Smooth muscle cell of the coronary artery (primary cell): Measurements from ENCODE around the gene RAB11B. TPM values are rescaled to one million over a fixed set of nuclear protein-coding genes. Genes with fewer than 3 reads are reported as not detected.

ENCODE experiments used
- total RNA-seq: library from RNA; depleted of rRNA; stranded (reverse); fragments of >200 nt; gene quantifications from 2 replicates; pipeline ENCODE4 v1.2.3, GENCODE V29; 2014; ENCODE audit warnings: low replicate concordance

The RAB11B gene
- 59.2 and 76.3 TPM in 2 replicates for total RNA-seq

DNA sequence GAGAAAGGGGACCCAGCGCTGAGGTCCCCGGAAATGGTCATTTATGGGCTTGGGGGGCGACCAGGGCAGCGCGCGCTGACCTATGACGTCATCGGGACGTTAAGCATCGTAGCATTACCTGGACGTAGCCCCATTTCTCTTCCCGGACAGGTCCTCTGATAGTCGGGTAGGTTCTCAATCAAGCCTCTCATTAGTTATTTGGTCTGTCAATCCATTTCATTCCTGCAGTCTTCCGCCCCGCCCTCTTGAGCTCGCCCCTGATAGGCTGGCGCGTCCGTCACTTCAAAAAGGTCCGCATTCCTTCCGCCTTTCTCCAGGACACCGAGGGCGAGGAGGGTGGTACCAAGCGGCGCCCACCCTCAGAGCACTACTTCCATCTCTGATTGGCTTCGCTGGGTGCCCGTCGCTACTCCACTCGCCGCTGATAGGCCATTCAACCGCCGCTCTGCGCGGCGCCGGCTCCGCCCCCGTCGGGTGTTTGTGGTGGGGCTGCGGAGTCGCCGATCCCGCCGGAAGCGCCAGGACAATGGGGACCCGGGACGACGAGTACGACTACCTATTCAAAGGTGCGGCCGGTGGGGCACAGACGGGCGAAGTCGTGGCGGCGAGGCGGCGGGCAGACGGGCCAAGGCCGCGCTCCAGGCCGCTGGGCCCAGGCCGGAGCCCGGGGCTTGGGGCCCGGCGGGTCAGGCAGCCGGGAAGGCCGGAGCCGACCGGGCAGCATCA is at the start of gene RAB11B:
Gene RAB11B, plus strand, starts transcription at position 470 of the 726 bp plus-strand sequence. Its CDS starts 57 bp downstream, at position 527.

DNA sequence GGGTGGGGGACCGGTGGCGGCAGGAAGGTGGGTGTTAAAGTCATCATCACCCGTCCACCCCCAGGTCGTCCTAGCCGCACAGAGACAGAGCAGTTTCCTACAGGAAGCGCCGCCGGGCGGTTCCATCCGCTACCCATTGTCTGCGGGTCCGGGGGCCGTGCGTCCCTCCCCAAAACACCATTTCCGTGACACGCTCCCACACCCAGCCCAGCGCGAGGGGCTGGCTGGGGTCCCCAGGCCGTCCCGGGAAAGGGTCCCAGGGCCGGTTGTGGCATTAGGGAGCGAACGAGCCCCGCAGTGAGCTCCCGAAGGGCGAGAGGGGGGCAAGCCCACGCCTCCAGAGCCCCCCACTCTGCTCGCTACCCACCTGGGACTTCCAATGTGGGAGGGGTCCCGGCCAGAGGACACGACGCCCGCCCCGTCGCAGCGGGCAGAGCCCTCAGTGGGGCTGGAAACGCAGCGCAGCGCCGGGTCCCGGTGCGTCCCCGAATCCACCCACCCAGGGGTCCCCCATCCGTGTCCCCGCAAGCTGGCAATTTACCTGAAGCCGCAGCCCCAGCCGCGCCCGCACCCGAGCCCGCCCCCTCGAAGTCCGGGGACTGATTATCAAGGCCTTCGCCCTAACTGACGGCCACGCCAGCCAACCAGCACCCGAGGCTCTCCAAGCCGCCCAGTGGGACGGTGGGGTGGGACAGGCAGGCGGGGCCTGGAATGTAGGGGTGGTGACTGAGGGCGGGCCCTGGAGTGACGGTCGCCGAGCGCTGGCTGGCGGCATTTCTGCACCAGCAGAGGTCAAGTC is 47.3 kb upstream of the RAB11B start, which contains the start of gene KANK3:
Gene KANK3, minus strand, starts transcription at position 579 of the 799 bp plus-strand sequence. CDS start 5,434 bp downstream, outside the sequence.

DNA sequence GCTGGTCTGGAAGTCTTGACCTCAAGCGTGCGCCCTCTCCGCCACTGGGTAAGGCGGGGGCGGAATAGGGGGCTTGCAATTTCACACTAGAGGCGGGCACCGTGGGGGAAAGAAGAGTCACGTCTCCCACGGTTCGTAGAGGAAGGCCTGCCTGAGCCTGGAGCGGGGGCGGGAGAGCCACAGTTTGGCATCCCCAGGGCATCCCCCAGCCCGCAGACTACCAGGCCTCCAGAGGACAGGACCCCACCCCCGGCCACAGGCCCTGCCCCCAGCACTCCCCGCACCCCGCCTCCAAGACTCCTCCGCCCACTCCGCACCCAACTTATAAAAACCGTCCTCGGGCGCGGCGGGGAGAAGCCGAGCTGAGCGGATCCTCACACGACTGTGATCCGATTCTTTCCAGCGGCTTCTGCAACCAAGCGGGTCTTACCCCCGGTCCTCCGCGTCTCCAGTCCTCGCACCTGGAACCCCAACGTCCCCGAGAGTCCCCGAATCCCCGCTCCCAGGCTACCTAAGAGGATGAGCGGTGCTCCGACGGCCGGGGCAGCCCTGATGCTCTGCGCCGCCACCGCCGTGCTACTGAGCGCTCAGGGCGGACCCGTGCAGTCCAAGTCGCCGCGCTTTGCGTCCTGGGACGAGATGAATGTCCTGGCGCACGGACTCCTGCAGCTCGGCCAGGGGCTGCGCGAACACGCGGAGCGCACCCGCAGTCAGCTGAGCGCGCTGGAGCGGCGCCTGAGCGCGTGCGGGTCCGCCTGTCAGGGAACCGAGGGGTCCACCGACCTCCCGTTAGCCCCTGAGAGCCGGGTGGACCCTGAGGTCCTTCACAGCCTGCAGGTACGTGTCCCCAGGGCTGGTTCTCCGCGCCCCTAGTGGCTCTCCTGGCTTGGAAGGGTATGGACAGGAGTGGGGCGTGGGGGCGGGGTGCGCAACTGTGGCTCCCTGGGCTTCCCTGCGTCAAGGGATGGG is 26.1 kb upstream of the RAB11B start, which contains the start of gene ANGPTL4:
Gene ANGPTL4, plus strand, starts transcription at position 353 of the 969 bp plus-strand sequence. Its CDS starts 167 bp downstream, at position 520.

DNA sequence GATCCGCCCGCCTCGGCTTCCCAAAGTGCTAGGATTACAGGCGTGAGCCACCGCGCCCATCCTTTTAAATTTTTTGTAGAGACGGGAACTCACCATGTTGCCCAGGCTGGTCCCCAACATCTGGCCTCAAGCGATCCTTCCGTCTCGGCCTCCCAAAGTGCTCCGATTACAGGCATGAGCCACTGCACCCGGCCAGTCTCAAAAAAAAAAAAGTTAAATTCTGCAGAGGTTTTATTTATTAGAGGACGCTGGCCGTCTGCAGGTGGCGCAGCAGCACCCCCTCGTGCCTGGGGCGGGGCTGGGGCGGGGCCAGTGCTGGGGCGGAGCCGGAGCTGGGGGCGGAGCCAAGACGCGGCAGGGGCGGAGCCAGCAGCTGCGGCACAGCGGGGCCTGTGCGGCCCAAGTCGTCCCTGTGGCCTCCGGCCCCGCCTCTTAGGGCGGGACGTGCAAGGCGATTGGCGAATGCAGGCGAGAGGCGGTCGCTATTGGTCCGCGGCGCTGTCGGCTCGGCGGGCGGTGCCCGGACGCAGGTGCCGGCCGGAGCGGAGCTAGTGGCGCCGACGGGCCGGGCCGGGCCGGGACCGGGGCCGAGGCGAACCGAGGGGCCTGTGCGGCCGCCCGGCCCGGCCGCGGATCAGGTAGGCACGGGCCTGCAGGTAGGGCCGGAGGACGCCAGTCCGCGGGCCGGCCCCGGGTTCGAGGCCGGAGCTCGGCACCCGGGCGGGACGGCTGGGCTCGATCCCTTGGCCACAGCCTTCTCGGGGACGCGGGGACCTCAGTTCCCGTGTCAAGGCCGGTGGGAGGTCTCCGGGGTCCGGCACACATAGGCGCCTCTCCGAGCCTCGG is 22.8 kb downstream of the RAB11B start, which contains the start of gene MARCHF2:
Gene MARCHF2, plus strand, starts transcription at position 523 of the 846 bp plus-strand sequence. CDS start 8,536 bp downstream, outside the sequence.

DNA sequence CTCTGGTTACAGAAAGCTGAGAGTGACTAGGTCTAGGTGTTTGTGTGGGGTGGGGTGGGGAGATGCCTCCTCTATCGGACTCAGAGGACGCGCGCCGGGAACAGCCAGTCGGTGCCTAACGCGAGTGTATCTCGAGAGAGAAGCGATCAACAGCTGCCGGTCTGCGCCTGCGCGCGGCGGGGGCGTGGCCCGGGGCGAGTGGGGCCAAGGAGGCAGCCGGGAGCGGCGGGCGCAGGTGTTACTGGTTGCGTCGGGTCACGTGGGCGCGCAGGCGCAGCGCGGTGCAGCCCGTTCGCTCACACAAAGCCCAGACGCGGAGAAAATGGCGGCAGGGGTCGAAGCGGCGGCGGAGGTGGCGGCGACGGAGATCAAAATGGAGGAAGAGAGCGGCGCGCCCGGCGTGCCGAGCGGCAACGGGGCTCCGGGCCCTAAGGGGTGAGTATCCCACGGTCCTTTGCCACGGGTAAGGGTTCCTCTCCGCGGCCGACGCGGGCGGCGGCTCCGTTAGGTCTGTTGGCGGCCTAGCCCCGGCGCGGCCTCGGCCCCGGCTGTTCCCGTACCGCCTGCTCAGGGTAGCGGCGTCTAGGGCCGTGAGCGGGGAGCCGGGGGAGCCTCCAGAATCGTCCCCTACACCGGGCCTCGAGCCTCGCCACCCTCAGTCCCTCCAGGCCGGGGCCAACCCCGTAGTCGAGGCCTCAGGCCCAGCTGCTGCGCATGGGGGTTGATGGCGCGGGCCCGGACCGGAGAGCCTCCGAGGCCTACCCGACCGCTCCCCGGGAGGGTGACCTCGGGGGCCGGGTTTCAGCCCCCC is 54.7 kb downstream of the RAB11B start, which contains the start of gene HNRNPM:
Gene HNRNPM, plus strand, starts transcription at position 299 of the 811 bp plus-strand sequence. Its CDS starts 24 bp downstream, at position 323.

Other genes starting within 250 kb of the RAB11B start
- not detected in 2 replicates for gene FBN3, start 240.8 kb upstream of the RAB11B start, total RNA-seq
- gene CERS4, start 181.0 kb upstream of the RAB11B start, total RNA-seq = 2.3 and 31.4 TPM in 2 replicates
- gene CD320, start 82.0 kb upstream of the RAB11B start, total RNA-seq = 9.0 and 30.7 TPM in 2 replicates
- gene NDUFA7, start 69.0 kb upstream of the RAB11B start, total RNA-seq = 19.4 and 52.7 TPM in 2 replicates
- gene RPS28, start 68.9 kb upstream of the RAB11B start, total RNA-seq = 644 and 1,293 TPM in 2 replicates
- gene KANK3, start 47.1 kb upstream of the RAB11B start, total RNA-seq = 0.23 and 0.30 TPM in 2 replicates
- gene ANGPTL4, start 26.2 kb upstream of the RAB11B start, total RNA-seq = 2.0 and 7.4 TPM in 2 replicates
- 86.8 and 95.1 TPM in 2 replicates for gene MARCHF2, start 22.9 kb downstream of the RAB11B start, total RNA-seq
- 40.4 and 62.5 TPM in 2 replicates for gene HNRNPM, start 54.6 kb downstream of the RAB11B start, total RNA-seq
- gene PRAM1, start 112.3 kb downstream of the RAB11B start, total RNA-seq = not detected in 2 replicates
- 2.2 and 4.8 TPM in 2 replicates for gene ZNF414, start 123.8 kb downstream of the RAB11B start, total RNA-seq
- gene MYO1F, start 187.1 kb downstream of the RAB11B start, total RNA-seq = 0.12 and 0.23 TPM in 2 replicates
- 13.3 and 20.1 TPM in 2 replicates for gene ADAMTS10, start 220.4 kb downstream of the RAB11B start, total RNA-seq
- not detected in 2 replicates for gene NFILZ, start 240.3 kb downstream of the RAB11B start, total RNA-seq